Fibroblast of the conjunctiva (primary cell): ENCODE data around the gene CYSTM1.
A peak's percentile ranks its signal among the peaks of the same experiment; 100 is the strongest.
"Not testable (repeated sequence)": the region's sequence is repeated elsewhere in the genome, so short reads cannot be mapped to it uniquely, and the experiment has no call there.

Experiments used
- DNase-seq: peaks from one replicate; pipeline ENCODE4 v3.0.0-alpha.2; 2010; ENCODE audit warnings: low read depth

Gene CYSTM1

DNA sequence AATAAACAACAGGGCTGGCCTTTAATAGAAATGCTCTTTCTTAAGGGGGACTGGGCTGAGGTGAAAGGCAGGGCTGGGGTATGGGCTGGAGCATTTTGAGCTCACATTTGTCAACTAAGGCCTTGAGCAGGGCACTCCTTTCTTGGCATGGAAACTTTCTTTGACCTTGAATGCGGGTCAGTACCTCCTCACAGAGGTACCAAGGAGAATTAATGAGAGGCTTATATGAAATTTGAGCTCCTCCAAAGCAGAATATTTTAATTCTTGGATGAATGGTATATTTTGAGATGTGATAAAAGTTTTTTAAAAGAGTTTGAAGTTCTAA, 3.1 kb downstream of the CYSTM1 start:
- no peak for DNase-seq

DNA sequence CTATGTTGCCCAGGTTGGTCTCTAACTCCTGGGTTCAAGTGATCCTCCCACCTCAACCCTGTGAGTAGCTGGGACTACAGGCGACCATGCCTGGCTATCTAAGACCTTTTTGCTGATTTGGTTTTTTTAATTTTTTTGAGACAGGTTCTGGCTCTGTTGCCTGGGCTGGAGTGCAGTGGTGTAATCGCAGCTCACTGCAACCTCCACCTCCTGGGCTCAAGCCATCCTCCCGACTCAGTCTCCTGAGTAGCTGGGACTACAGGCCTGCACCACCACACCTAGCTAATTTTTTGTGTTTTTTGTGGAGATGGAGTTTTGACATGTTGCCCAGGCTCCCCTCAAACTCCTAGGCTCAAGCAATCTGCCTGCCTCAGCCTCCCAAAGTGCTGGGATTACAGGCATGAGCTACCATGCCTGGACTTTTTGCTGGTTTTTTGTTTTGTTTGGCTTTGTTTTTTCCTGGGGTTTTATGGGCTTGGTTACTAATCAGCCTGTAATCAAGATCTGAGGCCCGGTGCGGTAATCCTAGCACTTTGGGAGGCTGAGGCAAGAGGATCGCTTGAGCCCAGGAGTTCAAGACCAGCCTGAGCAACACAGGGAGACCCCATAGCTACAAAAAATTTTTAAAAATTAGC, 3.6 kb downstream of the CYSTM1 start:
- DNase-seq = no peak

DNA sequence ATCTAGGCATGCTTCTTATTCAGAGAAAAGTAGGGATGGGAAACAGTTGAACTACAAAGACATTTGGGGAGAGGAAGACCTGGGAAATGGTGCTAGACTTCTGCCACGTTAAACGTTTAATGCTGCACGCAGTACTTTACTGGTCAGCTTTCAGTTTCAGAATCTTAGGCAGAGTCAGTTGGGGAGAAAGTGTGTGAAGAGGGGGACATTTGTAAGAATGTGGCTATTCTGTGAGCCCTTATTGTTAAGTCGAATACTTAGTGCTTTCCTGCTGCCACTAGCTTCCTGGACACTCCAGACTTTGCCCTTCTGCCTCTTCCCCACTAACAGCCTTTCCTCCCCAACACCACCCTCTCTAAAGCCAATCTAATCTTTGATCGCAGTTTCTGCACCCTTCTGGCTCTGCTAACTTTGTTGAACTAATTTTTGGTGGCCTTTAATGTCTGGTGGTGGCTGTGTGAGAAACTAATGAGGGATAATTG, 6.1 kb downstream of the CYSTM1 start:
- no peak for DNase-seq

DNA sequence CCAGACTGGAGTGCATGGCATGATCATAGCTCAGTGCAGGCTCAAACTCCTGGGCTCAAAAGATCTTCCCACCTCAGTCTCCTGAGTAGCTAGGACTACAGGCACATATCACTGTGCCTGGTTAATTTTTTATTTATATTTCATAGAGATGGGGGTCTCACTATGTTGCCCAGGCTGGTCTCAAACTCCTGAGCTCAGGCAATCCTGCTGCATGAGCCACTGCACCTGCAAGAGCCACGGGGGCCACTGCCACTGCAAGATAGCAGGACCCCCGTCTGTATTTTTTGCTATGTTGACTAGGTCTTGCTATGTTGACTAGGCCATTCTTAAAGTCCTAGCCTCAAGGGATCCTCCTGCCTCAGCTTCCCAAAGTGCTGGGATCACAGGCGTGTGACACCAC, 6.5 kb downstream of the CYSTM1 start:
- no peak for DNase-seq

DNA sequence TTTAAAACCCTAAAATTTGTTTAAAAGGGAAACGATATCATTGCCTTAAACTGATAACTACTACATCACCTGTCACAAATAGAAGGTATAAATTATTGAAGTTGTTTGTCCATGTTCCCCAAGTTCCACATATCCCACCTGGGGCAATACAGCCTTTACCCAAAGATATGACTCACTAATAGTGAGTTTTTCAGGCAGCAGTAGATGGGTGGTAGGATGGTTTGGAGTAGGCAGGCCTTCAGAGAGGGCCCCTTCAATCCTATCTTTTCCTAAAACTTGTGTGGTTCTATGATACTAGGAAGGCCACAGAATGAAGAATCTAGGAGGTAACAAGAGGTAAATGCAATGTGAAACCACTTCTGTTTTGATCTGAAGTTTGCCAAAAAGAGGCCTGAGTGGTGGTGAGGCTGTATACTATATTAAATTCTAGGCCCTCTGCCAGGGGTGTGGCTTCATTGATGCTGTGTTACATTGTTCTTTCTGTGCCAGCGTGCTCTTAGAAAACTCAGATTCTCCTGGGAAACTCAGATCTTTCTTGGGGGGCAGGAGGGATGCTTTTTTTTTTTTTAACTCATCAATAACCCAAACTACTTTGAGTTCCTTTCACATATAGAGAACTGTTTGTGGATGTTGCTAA, 7.2 kb downstream of the CYSTM1 start:
- DNase-seq = peak; percentile 59

DNA sequence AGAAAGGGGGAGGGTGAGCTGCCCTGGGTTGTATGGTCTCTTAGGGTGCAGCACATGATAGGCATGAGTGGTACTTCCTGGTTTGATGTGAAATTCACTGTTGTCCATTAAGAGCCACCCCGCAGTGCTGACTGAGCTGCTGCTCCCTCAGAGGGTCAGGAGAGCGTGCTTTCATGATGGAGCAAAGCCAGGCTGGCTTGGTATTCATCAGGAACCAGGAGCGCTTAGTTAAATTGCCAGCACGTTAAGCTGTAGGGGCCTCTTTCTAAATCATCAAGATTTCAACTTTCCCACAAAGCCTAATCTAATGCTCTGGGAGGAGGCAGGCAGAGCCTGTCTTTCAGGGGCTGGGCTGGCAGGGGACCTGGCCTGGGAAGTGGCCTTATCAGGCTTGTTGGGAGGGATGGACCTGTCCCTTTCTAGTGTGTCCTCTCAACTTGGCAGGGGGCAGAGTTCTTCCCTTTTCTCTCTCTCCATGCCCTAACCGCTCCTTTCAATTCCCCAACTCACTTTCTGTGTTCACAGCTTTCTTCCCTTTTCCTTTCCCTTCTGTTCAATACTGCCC, 7.9 kb downstream of the CYSTM1 start:
- peak; percentile 55 for DNase-seq

DNA sequence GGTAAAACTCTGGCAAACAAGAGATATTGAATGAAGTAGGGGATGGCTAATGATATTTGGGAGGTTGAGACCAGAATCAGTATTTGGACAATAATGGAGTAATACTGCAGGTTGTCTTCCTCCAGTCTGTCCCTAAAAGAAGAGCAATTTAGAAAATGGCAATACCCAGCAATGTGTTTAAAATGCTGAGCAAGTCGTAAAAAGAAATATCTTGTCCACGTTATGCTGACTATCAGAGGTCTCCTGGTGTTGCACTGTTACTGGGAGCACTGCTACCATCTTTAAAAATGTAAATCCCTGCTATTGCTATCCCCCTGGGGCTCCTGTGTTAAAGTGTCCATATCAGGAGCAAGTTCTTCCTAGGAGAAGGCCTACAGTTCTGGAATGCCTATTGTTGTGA, 10.4 kb downstream of the CYSTM1 start:
- DNase-seq = no peak

DNA sequence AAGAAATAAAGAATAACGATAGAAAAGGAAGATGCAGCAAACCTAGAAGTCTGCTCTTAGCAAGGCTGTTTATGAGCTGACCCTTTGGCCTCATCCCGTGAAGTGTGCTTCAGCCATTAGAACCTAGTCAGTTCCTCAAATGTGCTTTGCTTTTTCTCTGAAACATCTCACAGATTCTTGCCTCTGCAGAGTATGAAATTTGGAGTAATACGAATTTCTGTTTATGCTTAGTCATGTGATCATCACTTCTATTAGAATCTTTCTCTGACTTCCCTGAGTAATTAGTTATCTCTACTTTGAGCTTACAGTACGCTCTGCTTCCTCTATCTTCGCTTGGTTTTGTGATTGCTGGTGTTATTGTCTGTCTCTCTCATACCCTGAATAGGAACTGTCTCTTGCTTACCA, 11.3 kb downstream of the CYSTM1 start:
- DNase-seq = no peak

DNA sequence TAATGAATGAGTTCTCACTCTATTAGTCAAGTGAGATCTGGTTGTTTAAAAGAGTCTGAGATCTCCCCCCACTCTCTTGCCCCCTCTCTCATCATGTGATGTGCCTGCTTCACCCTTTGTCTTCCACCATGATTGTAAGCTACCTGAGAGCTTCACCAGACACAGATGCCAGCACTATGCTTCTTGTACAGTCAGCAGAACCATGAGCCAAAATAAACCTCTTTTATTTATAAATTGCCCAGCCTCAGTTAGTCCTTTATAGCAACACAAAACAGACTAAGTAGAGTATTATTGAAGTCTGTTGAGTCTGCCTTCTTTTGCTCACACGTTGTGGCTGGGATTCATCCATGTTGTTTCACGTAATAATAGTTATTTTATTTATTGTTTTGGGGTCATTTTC, 14.3 kb downstream of the CYSTM1 start:
- no peak for DNase-seq

DNA sequence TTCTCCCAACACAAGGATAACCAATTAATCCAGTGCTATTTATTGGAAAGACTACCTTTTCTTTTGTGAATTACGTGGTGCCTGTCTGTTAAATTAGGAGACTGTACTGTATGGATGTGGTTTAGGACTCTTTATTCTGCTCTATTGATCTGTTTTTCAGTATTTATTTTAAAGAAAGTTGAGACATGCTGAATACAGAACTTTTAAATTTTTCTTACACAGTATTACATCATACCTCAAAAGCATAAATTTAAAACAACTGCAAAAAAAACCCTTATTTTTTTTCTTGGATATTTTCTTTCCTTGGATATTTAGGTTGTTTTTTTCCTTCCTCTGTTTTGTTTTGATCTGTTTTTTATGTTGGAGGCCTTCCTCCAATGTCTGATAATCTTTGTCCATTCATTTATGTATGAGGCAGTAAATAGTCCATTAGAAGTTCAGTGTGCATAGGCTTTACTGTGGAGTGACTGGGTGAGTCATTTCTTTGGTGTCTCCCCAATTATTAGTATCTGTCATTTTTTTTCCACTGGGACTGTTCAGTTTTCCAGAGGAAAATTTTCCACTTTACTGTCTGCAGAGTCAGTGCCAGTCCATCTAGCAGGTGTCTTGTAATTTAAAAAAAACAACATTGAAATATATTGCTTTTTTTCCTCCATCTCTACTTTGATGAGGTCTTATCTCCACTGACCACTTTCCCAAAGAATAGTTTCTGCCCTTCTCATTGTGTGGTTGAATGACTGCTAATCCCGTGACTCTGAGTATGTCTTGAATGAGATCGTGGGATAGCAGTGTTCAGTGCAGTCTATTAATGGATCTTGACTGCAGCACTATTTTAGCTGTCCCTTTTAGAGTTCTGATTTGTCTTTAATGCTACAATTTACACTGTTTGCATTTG, 15.2 kb downstream of the CYSTM1 start:
- no peak for DNase-seq

DNA sequence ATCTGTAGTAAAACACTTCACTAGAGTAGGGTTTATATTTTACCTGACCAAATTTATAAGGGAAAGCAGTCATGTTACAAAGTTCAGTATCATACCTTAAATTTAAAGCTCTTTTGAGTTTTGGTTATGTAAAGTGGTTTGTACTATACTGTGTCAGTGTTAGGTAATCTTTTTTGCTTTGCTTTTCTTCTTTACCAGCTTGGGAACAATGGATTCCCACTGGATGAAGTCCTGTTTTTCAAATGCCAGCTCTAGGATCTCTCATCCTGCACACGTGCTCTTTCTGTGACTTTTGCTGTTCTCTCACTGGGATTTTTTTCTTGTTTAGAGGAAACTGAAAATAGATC, 15.9 kb downstream of the CYSTM1 start:
- no peak for DNase-seq

DNA sequence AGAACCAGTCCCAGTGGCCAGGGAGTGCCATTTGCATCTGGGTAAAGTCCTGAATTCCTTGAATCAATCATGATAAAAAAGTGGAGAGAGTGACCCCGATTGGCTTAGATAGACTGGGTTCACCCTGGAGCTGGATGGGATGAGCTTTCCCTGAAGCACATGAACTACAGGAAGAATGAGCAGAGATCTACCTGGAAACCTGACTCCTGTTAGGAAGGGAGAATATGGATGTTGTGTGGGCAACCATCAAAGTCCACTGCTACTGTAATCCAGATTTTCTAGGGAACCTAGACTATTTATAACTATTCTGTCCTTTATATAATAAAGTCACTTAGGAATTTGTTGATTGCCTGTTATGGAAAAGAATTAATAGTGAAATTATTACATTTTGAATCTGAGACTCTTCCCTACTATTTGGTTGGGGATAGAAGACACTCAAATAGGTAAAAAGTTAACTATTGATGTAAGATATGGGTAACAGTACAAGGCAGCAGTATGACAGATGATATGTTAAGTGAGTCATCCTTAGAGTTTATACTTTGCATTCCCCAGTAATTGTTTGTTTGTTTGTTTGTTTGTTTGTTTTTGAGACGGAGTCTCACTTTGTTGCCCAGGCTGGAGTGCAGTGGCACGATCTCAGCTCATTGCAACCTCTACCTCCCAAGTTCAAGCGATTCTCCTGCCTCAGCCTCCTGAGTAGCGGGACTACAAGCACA, 17.9 kb downstream of the CYSTM1 start:
- DNase-seq = no peak

DNA sequence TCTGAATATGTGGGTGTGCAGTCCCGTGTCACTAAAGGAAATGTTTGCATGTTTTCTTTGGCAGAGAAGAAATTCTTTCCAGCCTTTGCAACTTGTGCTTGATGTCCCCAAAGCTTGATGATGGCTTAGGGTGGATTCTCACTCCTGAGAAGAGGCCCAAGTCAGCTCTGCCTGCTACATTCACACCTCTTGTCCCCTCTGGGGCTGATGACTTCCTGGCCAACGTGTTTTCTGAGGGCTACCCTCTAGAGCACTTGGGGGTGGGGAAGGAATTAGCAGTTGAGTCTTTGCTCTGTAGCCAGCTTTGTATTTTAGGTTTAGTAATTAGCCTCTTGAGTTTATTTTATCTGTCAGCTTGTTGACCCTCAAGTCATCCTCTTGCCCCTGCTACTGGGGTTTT, 19.7 kb downstream of the CYSTM1 start:
- no peak for DNase-seq

DNA sequence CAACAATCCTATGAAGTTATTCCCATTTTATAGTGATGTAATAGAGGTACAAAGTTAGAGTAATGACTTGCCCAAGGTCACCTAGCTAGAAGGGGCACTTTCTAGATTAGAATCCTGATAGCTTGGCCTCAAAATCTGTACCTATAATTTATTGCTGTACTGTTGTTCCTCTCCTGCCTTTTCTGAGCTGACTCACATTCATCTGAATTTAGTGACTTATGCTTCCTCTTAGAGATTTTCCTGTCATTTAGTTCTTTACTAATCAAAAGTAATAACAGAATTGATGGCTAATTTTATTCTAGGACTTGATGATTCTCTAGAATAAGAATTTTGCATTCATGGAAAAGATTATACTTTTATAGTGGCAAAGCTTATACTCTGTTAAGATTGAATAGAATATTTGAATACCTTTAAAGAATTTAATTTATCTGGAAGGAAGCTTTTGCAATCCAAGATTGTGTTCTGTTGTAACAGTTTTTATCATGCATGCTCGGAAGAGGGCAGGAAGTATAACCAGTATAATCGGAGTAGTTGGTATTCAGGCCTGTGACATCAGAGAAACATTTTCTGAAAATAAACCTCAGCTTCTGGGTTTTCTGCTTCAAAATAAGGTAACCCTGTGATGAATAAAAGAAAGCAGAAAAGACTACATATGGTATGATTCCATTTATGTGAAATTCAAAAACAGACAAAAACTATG, 21.3 kb downstream of the CYSTM1 start:
- DNase-seq = no peak

DNA sequence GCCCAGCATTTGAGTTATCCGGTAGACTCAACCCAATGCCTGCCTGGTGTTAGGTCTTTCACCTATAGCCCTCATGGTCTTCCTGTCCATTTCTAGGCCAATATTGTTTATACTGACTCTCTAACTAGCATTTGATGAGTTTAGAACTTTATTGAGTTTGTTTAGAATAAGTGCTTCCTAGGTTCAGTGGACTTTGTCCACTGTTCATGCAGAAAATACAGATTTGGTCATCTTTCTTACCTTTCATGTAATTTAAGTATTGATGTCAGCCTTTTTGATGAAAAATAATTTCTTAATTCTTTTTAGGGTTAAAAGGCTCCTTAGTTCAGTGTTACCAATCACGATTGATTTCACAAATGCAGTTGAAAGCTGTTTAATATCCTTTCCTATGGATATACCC, 22.0 kb downstream of the CYSTM1 start:
- no peak for DNase-seq

DNA sequence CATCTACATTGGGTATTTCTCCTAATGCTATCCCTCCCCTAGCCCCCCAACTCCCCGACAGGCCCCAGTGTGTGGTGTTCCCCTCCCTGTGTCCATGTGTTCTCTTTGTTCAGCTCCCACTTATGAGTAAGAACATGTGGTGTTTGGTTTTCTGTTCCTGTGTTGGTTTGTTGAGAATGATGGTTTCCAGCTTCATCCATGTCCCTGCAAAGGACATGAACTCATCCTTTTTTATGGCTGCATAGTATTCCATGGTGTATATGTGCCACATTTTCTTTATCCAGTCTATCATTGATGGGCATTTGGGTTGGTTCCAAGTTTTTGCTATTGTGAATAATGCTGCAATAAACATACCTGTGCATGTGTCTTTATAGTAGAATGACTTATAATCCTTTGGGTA, 23.9 kb downstream of the CYSTM1 start:
- not testable (repeated sequence) for DNase-seq

DNA sequence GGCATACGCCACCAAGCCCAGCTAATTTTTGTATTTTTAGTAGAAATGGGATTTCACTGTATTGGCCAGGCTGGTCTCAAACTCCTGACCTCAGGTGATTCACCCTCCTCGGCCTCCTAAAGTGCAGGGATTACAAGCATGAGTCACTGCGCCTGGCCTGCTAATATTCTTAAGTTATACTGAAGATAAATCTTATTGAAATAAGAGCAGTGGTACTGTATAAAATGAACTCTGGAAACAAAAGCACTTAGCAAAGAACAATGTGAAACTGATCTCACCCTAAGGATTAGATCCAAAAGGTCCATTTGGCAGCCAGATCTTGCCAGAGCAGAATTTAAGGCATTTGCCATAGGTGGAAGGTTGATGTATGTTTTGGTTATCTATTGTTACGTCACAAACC, 27.1 kb downstream of the CYSTM1 start:
- DNase-seq = no peak

DNA sequence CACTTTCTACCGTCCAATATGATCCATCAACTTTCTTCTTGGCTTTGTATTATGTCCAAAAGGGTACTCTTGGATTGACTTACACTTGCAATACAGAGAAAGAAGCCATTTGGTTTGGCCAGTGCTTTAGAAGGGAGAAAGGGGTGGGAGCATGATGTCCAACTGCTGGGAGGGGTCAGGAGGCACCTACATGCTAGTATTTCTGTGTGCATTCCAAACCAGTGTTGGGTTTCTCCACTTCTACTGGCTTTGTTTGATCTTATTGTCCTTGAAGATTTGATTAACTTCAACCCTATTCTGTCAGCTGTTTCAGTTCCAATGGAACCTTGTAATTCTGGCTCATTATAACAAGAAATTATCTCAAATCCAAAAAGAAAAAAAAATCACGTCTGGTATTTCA, 27.6 kb downstream of the CYSTM1 start:
- no peak for DNase-seq

DNA sequence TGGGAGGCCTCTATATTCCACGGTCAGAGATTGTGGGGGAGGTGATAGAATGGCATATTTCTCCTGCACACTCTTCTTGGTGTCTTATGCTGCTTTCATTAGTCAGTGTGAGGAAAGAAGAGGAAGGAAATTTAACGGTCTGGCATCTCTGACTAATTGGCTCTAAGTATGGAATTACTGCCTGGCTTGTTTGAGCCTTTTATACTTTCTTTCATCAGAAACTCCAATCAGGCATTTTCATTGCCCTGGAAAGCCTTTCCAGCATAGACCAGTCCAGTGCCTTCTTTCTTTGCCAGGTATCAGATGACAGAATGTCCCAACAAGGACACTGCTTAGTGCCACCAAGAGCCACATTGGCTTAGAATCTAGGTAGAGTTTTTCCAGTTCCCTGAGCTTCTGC, 30.2 kb downstream of the CYSTM1 start:
- no peak for DNase-seq

DNA sequence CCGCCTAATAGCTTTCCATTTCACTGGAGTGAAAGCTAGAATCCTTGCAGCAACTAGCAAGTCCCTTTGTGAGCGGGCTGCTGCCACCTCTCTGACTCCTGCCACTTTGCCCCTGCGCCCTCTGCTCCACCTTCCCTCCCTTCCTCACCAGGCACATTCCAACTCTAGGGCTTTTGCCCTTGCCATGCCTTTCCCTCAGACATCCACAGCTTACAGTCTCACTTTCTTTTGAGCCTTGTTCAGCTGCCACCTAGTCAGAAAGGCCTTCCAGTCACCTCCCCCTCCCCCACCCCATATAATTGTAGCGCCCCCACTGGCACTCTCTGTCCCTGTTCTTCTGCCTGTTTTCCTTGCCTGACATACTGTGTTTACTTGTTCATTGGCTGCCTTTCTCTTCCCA, 31.0 kb downstream of the CYSTM1 start:
- no peak for DNase-seq

DNA sequence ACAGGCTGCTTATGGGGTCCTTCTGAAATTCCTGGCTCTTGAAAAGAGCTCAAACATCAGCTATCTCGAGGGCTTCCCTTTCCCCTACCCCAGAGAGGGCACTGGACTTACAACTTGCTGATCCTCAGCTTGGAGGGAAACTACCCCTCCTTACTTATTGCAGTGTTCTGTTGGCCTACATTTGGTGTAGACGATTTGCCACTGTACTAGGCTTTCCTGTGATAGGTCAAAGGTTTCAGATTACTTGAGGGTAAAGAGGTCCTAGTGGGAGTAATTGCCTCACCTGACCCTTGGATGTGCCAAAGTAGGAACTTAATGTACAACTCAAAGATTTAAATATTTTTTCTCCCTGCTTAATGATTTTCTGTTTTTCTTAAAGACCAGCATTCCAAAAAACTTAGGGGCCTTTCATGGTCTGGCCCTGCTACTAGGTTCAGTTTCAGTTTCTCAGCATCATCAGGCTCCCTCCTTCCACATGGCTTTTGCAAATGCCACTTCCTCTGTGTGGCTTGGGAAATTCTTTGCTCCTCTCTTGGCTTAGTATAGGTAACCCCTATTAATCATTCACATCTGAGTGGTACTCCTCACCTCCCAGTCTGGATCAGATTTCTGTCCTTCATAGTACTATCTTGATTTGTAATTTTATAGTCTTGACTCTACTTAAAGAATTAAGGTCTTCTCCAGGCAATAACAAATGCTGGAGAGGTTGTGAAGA, 32.4 kb downstream of the CYSTM1 start:
- DNase-seq = no peak
